Stimulated activated effector memory CD8-positive, alpha-beta T cell treated with anti-CD3 and anti-CD28 coated beads, Interleukin-12 subunit alpha, Interleukin-12 subunit beta, amount 100 ng/mL, for 72 hours (primary cell): ENCODE measurements around the gene VTI1B.

Source experiments
- ATAC-seq: fragments of 150-1000 bp; cut with Tn5 transposase; 2 replicates; pipeline ENCODE4 v1.10.0; 2021
- DNase-seq, 2 donors: peaks; one replicate each; pipeline ENCODE4 v3.0.0; 2021 to 2022; ENCODE audit warnings: low spot score in 2 of 2
- H3K27ac Mint-ChIP-seq: one replicate; pipeline ENCODE4 v1.8.0; 2022; ENCODE audit warnings: mild to moderate bottlenecking, mixed read lengths
- H3K36me3 Mint-ChIP-seq: one replicate; pipeline ENCODE4 v1.8.0; 2022; ENCODE audit warnings: mild to moderate bottlenecking, mixed read lengths
- H3K4me1 Mint-ChIP-seq: one replicate; pipeline ENCODE4 v1.8.0; 2022; ENCODE audit warnings: mixed read lengths
- H3K4me3 Mint-ChIP-seq: one replicate; pipeline ENCODE4 v1.8.0; 2022; ENCODE audit warnings: mild to moderate bottlenecking, mixed read lengths
- H3K9me3 Mint-ChIP-seq: one replicate; pipeline ENCODE4 v1.8.0; 2022; ENCODE audit warnings: mixed read lengths

VTI1B gene

GRCh38 chr14:67695394-67695949 is 21.0 kb upstream of the VTI1B start, which contains the start of gene RDH11:
RDH11 (minus strand) TSS chr14:67695764; CDS start chr14:67695703, 61 bp downstream.
- H3K4me1 Mint-ChIP-seq: peaks cover 12% of the 10 kb centered on the region
- ATAC-seq (peak; percentile 93), DNase-seq (peak; percentile 60 to 86)
- H3K36me3 Mint-ChIP-seq: peaks cover 29% of the 10 kb centered on the region
- peak within 1 kb of the TSS; percentile 82 for H3K4me3 Mint-ChIP-seq
- H3K9me3 Mint-ChIP-seq: no peaks in the 10 kb centered on the region
- peak within 1 kb of the TSS; percentile 87 for H3K27ac Mint-ChIP-seq

- peak overlapping the region; percentile 82 for H3K4me3 Mint-ChIP-seq
- peaks cover 12% of the 10 kb centered on the region for H3K4me1 Mint-ChIP-seq
- H3K9me3 Mint-ChIP-seq: no peaks in the 10 kb centered on the region
- DNase-seq (peak; percentile 52 to 83), ATAC-seq (peak; percentile 94)
- H3K27ac Mint-ChIP-seq: peak overlapping the region; percentile 87
- H3K36me3 Mint-ChIP-seq: peaks cover 35% of the 10 kb centered on the region
Measured at GRCh38 chr14:67694791-67695393, 20.5 kb upstream of the VTI1B start.

- Mint-ChIP-seq H3K27ac (no peak overlapping the region), H3K4me3 (no peak overlapping the region), H3K36me3 (peaks cover 83% of the 10 kb centered on the region), H3K4me1 (peaks cover 6% of the 10 kb centered on the region), H3K9me3 (no peaks in the 10 kb centered on the region)
- DNase-seq (no peak), ATAC-seq (no peak)
Measured at GRCh38 chr14:67690011-67690410, 15.6 kb upstream of the VTI1B start.

GRCh38 chr14:67683842-67684241 is 9.4 kb upstream of the VTI1B start:
- no peak for ATAC-seq
- DNase-seq: no peak
- Mint-ChIP-seq H3K4me3 (no peak overlapping the region), H3K36me3 (peaks cover 93% of the 10 kb centered on the region), H3K27ac (peak overlapping the region; percentile 27), H3K9me3 (no peaks in the 10 kb centered on the region), H3K4me1 (peaks cover 25% of the 10 kb centered on the region)

- H3K36me3 Mint-ChIP-seq: peaks cover 90% of the 10 kb centered on the region
Measured at GRCh38 chr14:67680941-67681340, 6.5 kb upstream of the VTI1B start.

GRCh38 chr14:67680121-67680602 is 5.7 kb upstream of the VTI1B start:
- peak overlapping the region; percentile 26 for H3K27ac Mint-ChIP-seq

More at GRCh38 chr14:67680941-67681340, 6.5 kb upstream of the VTI1B start:
- H3K4me1 Mint-ChIP-seq: peaks cover 25% of the 10 kb centered on the region
- ATAC-seq (no peak), DNase-seq (no peak)
- no peak overlapping the region for H3K4me3 Mint-ChIP-seq
- no peaks in the 10 kb centered on the region for H3K9me3 Mint-ChIP-seq
- H3K27ac Mint-ChIP-seq: no peak overlapping the region

GRCh38 chr14:67679006-67679405 is 4.6 kb upstream of the VTI1B start:
- Mint-ChIP-seq H3K27ac (no peak overlapping the region), H3K36me3 (peaks cover 76% of the 10 kb centered on the region), H3K4me3 (no peak overlapping the region), H3K4me1 (peaks cover 24% of the 10 kb centered on the region), H3K9me3 (no peaks in the 10 kb centered on the region)
- DNase-seq (no peak), ATAC-seq (no peak)

More at GRCh38 chr14:67680121-67680602, 5.7 kb upstream of the VTI1B start:
- H3K9me3 Mint-ChIP-seq: no peaks in the 10 kb centered on the region
- H3K36me3 Mint-ChIP-seq: peaks cover 87% of the 10 kb centered on the region
- peaks cover 25% of the 10 kb centered on the region for H3K4me1 Mint-ChIP-seq
- no peak overlapping the region for H3K4me3 Mint-ChIP-seq
- ATAC-seq: peak; percentile 100
- peak in 1 of 2 donors; percentile 53 for DNase-seq

GRCh38 chr14:67675219-67675582 is 769 bp upstream of the VTI1B start:
- Mint-ChIP-seq H3K4me1 (peaks cover 32% of the 10 kb centered on the region), H3K27ac (peak overlapping the region; percentile 90), H3K36me3 (peaks cover 48% of the 10 kb centered on the region), H3K4me3 (peak overlapping the region; percentile 83), H3K9me3 (no peaks in the 10 kb centered on the region)
- DNase-seq (no peak), ATAC-seq (no peak)

- Mint-ChIP-seq H3K4me3 (peak overlapping the region; percentile 83), H3K27ac (peak overlapping the region; percentile 90), H3K36me3 (peaks cover 42% of the 10 kb centered on the region), H3K4me1 (peaks cover 43% of the 10 kb centered on the region), H3K9me3 (no peaks in the 10 kb centered on the region)
- DNase-seq: peak; percentile 36 to 67
- ATAC-seq: peak; percentile 74
Measured at GRCh38 chr14:67674139-67674479, 323 bp downstream of the VTI1B start.

- no peak for ATAC-seq
Measured at GRCh38 chr14:67673451-67673850, 981 bp downstream of the VTI1B start.

GRCh38 chr14:67668559-67668958 is 5.9 kb downstream of the VTI1B start:
- Mint-ChIP-seq H3K36me3 (peaks cover 16% of the 10 kb centered on the region), H3K9me3 (no peaks in the 10 kb centered on the region), H3K4me3 (no peak overlapping the region), H3K4me1 (peaks cover 71% of the 10 kb centered on the region), H3K27ac (no peak overlapping the region)
- peak in 1 of 2 donors; percentile 59 for DNase-seq
- peak; percentile 83 for ATAC-seq

More at GRCh38 chr14:67673451-67673850, 981 bp downstream of the VTI1B start:
- H3K4me3 Mint-ChIP-seq: peak overlapping the region; percentile 83
- H3K27ac Mint-ChIP-seq: peak overlapping the region; percentile 90
- no peak for DNase-seq
- H3K36me3 Mint-ChIP-seq: peaks cover 36% of the 10 kb centered on the region
- H3K9me3 Mint-ChIP-seq: no peaks in the 10 kb centered on the region
- H3K4me1 Mint-ChIP-seq: peaks cover 49% of the 10 kb centered on the region

- peak in 1 of 2 donors; percentile 55 for DNase-seq
- peaks cover 58% of the 10 kb centered on the region for H3K4me1 Mint-ChIP-seq
- H3K36me3 Mint-ChIP-seq: peaks cover 9% of the 10 kb centered on the region
- peak overlapping the region; percentile 80 for H3K27ac Mint-ChIP-seq
- no peaks in the 10 kb centered on the region for H3K9me3 Mint-ChIP-seq
- ATAC-seq: peak; percentile 77
- no peak overlapping the region for H3K4me3 Mint-ChIP-seq
Measured at GRCh38 chr14:67666750-67667449, 7.5 kb downstream of the VTI1B start.

- H3K4me1 Mint-ChIP-seq: peaks cover 51% of the 10 kb centered on the region
- ATAC-seq (peak; percentile 43), DNase-seq (no peak)
- H3K9me3 Mint-ChIP-seq: no peaks in the 10 kb centered on the region
- peak overlapping the region; percentile 80 for H3K27ac Mint-ChIP-seq
- peaks cover 19% of the 10 kb centered on the region for H3K36me3 Mint-ChIP-seq
- H3K4me3 Mint-ChIP-seq: no peak overlapping the region
Measured at GRCh38 chr14:67665868-67666267, 8.6 kb downstream of the VTI1B start.

GRCh38 chr14:67663633-67664032 is 10.8 kb downstream of the VTI1B start:
- Mint-ChIP-seq H3K4me1 (peaks cover 29% of the 10 kb centered on the region), H3K9me3 (no peaks in the 10 kb centered on the region), H3K4me3 (no peak overlapping the region), H3K27ac (peak overlapping the region; percentile 21), H3K36me3 (peaks cover 38% of the 10 kb centered on the region)
- DNase-seq: no peak
- no peak for ATAC-seq

GRCh38 chr14:67653651-67654280 is 20.7 kb downstream of the VTI1B start:
- Mint-ChIP-seq H3K4me3 (no peak overlapping the region), H3K36me3 (peaks cover 97% of the 10 kb centered on the region), H3K4me1 (no peaks in the 10 kb centered on the region), H3K9me3 (no peaks in the 10 kb centered on the region), H3K27ac (no peak overlapping the region)
- ATAC-seq (no peak), DNase-seq (no peak)
